T follicular helper cell (primary cell): Measurements from ENCODE around the gene FUBP3.

ENCODE experiments used
- DNase-seq: peaks from one replicate; pipeline ENCODE4 v3.0.0-alpha.2; 2020; ENCODE audit warnings: low read depth

Gene FUBP3

DNA sequence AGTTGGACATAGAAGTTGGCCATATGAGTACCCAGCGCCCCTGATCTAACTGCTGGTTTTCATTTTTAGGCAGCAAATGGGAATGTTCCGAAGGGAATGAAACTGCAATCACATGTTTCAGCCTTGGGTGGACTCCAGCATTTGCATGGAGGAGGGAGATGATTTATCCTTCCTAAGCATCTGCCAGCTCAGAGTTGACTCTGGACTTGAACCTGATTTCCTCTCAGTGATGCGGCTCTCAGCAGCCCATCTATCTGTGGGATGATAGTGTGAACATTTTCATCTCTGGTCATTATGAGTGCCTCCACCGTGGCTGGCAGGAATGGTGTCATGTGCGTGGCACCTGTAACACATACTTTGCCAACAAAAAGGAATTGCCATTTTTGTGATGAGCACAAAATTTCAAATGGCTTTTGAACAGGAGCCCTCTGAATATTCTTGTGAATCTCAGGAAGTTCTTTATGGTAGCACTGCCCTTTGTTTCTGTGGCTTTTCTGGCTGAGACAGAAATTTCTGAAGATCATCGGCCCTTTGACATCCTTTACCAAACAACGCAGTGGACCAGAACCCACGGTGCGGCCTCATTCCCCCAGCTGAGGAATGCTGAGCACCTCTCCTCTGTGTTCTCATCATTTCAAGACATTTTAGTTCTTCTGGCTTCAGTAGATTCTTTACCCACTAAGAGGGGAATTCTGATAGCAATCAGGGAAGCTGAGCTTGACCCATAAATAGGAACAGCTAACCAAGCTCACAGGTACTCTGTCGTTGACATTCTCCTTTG, 28.5 kb downstream of the FUBP3 start:
- no peak for DNase-seq

DNA sequence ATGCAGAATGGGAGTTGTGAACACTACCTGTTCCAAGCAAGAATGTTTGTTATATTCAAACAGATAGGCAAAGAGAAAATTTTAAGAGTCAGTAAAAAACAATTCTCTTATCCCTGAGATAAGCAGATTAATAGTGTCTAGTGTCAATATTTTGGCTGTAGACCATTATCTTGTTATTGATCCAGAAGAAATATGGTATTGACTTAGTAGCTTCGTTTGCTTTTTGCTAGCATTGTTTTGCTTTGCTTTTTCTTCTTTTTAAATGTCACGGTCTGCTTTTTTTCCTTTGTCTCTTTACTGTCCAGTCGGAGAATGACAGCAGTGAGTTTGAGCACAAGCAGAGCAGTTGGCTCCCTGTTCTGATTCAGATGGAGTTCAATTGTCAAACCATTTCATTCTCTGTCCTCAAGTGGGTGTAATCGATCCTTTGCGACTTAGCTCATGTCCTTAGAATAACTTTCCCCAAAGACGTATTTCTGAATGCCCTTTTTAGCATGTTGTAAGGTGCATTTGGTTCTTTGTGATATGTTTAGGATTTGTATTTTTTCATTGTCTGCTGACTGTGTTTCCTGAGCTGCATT, 29.3 kb downstream of the FUBP3 start:
- no peak for DNase-seq

- DNase-seq = no peak
Observed at GRCh38 chr9:130609163-130609562, 29.8 kb downstream of the FUBP3 start.

DNA sequence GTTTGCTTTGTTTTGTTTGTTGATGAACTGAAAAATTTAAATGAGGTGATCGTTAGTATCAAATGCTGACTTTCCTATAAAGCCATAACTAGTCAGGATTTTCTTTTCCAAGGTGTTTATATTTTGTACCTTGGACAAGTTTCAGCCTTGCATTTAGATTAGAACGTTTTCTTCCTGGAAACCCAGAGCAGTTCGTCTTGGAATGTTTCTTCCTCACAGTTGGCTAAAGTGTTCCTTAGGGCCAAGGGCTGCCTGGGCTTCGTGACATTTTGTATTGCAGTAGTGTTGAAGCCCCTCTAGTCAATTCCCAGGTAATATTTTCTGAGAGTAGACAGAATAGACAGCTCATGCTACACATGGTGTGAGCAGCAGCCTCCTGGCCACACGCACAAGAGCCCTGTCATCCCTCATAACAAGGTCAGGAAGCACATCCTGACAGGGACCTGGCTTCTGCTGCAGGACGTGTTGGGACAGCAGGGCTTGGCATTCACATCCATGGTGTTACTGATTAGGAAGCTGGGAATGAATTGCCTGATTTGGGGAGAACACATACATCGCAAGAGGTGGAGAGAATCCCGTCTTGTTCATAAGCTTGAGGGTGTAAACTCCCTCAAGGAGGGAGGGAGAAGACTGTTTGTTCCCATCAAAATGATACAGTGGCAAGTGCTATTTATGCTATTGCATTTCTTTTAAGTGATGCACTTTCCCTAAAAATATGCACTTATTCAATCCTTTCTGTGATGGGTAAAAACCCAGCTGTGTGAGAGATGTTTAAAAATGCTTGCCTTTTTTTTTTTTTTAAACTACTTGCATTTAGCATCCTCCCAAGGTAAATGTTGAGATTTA, 31.7 kb downstream of the FUBP3 start:
- DNase-seq = no peak

DNA sequence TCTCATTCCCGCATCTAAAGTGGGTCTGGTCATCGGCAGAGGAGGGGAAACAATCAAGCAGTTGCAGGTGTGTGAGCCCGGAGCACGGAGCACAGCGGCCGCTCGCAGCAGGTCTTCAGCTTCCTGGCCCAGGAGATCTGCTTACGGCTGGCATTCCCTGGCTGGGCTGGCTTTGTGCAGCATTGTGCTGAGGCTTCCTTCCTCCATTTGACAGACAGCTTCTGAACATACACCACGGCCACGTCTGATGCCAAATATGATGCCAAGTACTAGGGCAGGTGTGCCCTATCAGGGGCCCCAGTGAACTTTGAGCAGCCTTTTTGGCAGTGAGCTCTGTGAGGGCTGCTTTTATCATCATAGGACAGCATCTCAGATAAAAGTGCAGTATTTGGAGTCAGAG, 37.1 kb downstream of the FUBP3 start:
- no peak for DNase-seq

GRCh38 chr9:130623466-130623865, 44.1 kb downstream of the FUBP3 start:
- no peak for DNase-seq

DNA sequence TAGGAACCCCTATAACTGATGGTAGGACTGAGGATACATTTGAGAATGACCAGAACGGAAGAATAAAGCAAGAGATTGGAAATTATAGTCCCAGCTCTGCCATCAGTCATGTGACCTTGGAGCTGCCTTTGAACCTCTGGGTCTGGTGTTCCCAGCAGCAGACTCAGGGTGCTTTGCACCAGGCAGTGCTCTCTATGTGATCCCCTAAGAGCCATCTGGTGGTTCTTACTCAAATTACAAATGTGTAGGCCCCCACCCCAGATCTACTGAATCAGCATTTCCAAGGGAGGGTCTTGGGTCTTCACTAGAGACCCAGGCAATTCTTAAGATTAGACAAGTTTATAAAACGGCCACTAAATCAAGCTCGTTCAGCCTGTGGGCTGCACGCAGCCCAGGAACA, 44.8 kb downstream of the FUBP3 start:
- DNase-seq = no peak

GRCh38 chr9:130626249-130626996, 47.0 kb downstream of the FUBP3 start:
- no peak for DNase-seq

DNA sequence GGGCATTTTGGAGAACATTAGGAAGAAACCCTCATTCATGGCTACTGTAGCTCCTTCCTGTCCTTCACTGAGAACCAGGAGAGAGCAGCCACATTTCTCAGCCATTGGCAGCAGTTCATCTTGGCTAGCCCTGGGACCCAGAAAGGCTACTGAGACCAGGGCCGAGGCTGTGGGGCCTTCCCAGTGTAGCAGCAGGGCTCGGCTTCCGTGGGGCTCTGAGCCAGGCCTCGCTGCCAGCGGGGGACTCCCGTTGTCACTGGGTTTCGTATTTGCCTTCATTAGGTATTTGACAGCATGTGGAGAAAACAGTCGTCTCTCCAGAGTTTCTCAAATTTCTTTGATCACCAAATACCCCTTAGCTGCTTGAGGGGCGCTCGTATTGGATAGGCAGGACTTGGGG, 47.7 kb downstream of the FUBP3 start:
- DNase-seq = no peak

- DNase-seq = no peak
Observed at GRCh38 chr9:130627896-130628792, 48.8 kb downstream of the FUBP3 start.

DNA sequence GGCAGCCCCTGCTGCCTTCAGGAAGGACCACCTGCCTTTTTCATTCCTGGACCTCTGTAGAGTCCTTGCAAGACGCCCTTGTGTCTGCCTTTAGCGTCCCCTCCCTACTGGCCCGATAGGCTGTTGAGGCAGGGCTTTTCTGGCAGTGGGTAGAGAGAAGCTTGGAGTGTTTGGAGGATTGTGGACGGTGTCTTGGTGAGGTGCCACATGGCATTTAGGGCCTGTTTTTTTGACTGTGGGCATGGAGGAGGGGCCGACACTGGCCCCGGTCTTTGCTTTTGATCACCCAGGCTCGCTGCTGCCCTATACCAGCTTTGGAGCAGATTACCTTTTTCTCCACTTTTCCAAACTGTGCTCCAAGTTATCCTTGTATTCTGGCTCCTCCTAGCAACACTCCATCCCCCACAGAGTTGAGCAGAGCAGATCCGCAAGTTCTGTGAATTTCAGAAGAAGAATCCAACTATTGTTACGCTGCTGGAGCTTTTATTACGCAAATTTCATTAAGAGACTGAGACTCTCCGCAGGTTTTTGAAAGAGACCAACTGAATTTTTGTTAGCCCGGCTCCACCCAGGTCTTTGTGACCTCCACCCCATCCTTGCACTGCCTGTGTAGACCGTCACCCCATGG, 50.2 kb downstream of the FUBP3 start:
- DNase-seq = no peak

- no peak for DNase-seq
Observed at GRCh38 chr9:130630071-130630450, 50.7 kb downstream of the FUBP3 start.

DNA sequence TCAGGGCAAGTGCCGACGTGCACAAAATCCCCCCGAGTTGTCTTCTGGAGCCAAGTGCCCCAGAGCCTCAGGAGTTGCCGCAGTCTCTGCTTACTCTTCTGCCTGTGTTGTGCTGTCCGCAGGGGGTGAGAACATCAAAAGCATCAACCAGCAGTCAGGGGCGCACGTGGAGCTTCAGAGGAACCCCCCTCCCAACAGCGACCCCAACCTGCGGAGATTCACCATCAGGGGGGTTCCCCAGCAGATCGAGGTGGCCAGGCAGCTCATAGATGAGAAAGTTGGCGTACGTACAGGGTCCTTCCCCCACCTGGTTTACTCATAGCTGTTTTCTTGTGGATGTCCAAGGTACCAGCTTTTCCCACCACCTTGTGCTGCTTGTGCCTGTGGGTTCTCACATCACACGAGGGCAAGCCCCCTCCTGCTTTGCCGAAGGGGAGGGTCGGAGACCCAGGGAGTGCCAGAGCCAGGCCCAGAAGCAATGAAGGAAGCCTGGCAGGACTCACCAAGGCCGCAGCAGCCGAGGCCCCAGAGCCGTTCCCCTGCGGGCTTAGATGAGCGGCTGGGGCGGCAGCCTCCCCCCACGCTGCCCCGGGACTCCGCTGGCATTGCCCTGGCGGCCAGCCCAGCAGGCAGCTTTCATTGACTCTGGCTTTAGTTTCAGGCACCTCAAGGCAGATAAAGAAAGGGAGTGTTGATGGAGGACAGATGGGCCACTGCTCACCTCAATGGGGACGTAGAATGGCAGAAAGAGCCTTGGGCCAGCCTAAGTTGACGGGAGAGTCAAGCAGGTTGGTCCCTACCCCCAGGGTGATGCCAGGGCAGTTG, 51.3 kb downstream of the FUBP3 start:
- no peak for DNase-seq

DNA sequence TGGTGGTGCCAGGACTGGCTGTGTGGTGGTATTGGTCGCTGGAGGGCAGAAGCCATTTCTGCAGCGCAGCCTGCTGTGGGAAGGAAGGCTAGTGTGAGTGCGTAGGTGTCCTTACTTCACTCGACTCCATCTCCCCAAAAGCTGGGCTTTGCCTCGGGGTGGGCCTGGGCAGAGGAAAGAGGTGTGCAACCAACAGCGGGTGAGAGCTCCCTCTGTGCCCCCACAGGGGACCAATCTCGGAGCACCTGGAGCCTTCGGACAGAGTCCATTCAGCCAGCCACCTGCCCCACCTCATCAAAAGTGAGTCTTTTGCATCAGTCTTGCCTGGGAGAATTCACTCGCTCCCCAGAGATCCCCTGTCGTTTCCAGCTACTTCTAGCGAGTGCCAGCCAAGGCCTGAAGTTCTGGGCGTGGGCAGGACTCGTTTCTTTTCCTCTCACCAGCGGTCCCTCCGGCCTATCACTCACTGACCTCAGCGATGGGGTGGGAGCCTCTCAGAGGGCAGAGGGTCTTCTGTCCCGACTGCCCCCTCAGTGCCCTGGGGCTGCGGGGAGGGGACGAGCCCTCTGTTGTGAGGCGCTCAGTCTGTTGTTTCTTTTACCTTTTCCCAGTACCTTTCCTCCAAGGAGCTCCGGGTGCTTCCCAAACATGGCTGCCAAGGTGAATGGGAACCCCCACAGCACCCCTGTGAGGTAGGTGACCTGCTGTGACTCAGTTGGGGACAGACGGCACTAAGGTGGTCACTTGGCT, 52.1 kb downstream of the FUBP3 start:
- no peak for DNase-seq

- DNase-seq = no peak
Observed at GRCh38 chr9:130632081-130632710, 52.8 kb downstream of the FUBP3 start.

DNA sequence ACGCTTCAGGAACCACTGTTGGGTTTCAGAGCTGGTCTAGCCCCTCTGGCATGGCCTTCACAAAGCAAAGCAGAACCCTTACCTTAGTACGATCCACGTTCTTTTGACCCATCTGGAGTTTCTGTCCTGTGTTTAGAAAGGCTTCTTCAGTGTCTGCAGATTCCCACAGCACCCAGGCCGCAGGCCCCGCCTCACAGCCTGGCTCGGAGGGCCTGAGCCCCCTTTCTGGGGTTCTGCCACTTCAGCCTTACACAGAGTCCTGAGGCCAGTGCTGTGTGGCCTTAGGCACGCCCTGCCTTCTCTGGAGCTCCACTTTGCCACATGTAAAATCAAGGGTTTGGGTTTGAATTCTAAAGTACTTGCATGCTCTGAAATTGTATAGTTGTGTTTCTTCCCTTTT, 53.5 kb downstream of the FUBP3 start:
- no peak for DNase-seq

- no peak for DNase-seq
Observed at GRCh38 chr9:130633336-130634190, 54.2 kb downstream of the FUBP3 start.
